ENCODE measurements around the gene TACC2. TPM values are rescaled to one million over a fixed set of nuclear protein-coding genes. Genes with fewer than 3 reads are reported as not detected.

Gene TACC2
- total RNA-seq, 1 donor from 2014 or later, result not detected

- no peak for DNase-seq
- Mint-ChIP-seq H3K27me3 (peaks cover 3% of the 10 kb centered on the region), H3K27ac (no peak overlapping the region), H3K36me3 (ENCODE audit: low read depth) (no peaks in the 10 kb centered on the region), H3K9me3 (no peaks in the 10 kb centered on the region), H3K4me3 (no peak overlapping the region), H3K4me1 (no peaks in the 10 kb centered on the region)
- intact Hi-C loops (cut with micrococcal nuclease), result no loop called here
These were observed 184.9 kb downstream of the TACC2 start for GRCh38 chr10:122173766-122174435.

- H3K4me1 Mint-ChIP-seq, result no peaks in the 10 kb centered on the region
- no peak overlapping the region for H3K27ac Mint-ChIP-seq
- no peak overlapping the region for H3K4me3 Mint-ChIP-seq
- DNase-seq, result no peak
- H3K27me3 Mint-ChIP-seq, result no peaks in the 10 kb centered on the region
- intact Hi-C loops (cut with micrococcal nuclease), result no loop called here
- no peaks in the 10 kb centered on the region for H3K9me3 Mint-ChIP-seq
- no peaks in the 10 kb centered on the region for H3K36me3 Mint-ChIP-seq (ENCODE audit: low read depth)
These were observed 187.6 kb downstream of the TACC2 start for GRCh38 chr10:122176232-122177213.

DNA sequence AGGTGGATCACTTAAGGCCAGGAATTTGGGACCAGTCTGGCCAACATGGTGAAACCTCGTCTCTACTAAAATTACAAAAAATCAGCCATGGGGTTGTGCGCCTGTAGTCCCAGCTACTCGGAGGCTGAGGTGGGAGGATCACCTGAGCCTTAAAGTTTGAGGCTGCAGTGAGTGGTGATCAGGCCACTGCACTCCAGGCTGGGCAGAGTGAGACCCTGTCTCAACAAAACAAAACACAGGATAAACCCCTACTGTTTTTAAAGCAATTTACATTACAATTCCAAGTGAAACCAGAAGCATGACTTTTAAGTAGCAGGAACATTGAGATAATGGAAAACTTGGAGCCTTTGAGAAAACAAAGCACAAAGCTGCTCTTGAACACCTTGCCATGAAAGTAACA, 189.7 kb downstream of the TACC2 start:
- Mint-ChIP-seq H3K4me1 (no peaks in the 10 kb centered on the region), H3K27me3 (no peaks in the 10 kb centered on the region), H3K4me3 (no peak overlapping the region), H3K36me3 (ENCODE audit: low read depth) (no peaks in the 10 kb centered on the region), H3K9me3 (no peaks in the 10 kb centered on the region), H3K27ac (no peak overlapping the region)
- DNase-seq, result no peak
- intact Hi-C loops (cut with micrococcal nuclease), result no loop called here

DNA sequence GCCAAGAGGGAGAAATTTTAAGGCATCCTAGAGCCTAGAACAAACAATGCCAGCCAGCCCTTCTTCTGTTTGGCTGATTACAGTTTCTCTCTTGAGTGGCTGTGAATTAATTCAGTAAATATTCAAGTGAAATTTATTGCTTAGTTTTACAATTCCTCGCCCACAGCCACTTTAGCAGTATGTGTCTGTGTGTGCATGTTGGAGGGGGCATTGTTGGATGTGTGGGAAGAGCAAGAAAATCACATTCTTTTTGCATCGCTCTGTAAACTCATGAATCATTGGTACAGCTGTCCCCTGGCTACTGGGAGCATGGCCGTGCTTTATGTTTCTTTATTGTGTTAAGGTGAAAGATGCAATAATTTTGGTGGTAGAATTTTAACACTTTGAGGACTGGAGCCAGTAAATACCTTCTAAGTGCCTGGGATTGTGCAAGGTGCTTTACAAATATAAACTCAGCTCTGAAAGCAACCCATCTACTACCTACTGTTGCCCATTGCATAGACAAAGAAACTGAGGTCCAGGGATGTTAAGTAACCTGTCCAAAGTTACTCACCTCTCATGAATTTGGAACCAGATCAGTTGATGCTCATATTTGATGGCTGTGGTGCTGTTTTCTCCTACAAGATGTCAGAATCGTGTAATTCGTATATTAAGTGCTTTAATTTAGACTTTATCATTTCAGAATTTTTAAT, 192.2 kb downstream of the TACC2 start:
- Mint-ChIP-seq H3K4me3 (no peak overlapping the region), H3K27ac (no peak overlapping the region), H3K4me1 (no peaks in the 10 kb centered on the region), H3K27me3 (no peaks in the 10 kb centered on the region), H3K9me3 (no peaks in the 10 kb centered on the region), H3K36me3 (ENCODE audit: low read depth) (no peaks in the 10 kb centered on the region)
- intact Hi-C loops (cut with micrococcal nuclease), result no loop called here
- DNase-seq, result no peak

- Mint-ChIP-seq H3K9me3 (no peaks in the 10 kb centered on the region), H3K27ac (no peak overlapping the region), H3K27me3 (no peaks in the 10 kb centered on the region), H3K4me1 (no peaks in the 10 kb centered on the region), H3K36me3 (ENCODE audit: low read depth) (no peaks in the 10 kb centered on the region), H3K4me3 (no peak overlapping the region)
- DNase-seq, result no peak
- intact Hi-C loops (cut with micrococcal nuclease), result no loop called here
These were observed 192.9 kb downstream of the TACC2 start for GRCh38 chr10:122181876-122182275.

- H3K4me3 Mint-ChIP-seq, result no peak overlapping the region
- no peaks in the 10 kb centered on the region for H3K27me3 Mint-ChIP-seq
- no peaks in the 10 kb centered on the region for H3K4me1 Mint-ChIP-seq
- no peaks in the 10 kb centered on the region for H3K36me3 Mint-ChIP-seq (ENCODE audit: low read depth)
- H3K27ac Mint-ChIP-seq, result no peak overlapping the region
- no peak for DNase-seq
- no peaks in the 10 kb centered on the region for H3K9me3 Mint-ChIP-seq
- intact Hi-C loops (cut with micrococcal nuclease), result no loop called here
These were observed 193.3 kb downstream of the TACC2 start for GRCh38 chr10:122182308-122182707.

GRCh38 chr10:122184254-122184653, 195.3 kb downstream of the TACC2 start:
- Mint-ChIP-seq H3K27ac (no peak overlapping the region), H3K27me3 (no peaks in the 10 kb centered on the region), H3K4me3 (no peak overlapping the region), H3K9me3 (no peaks in the 10 kb centered on the region), H3K4me1 (no peaks in the 10 kb centered on the region), H3K36me3 (ENCODE audit: low read depth) (no peaks in the 10 kb centered on the region)
- DNase-seq, result no peak
- intact Hi-C loops (cut with micrococcal nuclease), result no loop called here

DNA sequence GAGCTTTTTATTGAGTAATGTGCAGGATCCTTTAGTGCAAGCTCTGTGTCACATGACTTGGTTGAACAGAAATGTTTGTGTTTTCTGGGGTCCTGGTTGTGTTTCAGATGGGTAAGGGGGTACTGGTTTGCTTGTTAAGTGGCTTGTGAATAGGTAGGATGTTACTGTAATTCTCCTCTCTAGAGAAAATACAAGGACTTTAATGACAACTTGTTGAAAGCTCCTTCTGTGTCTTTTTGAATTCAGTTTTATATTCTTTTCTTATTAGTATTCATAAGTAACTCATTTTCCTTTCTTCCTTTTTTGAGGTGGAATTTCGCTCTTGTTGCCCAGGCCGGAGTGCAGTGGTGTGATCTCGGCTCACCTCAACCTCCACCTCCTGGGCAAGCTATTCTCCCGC, 196.7 kb downstream of the TACC2 start:
- DNase-seq, result no peak
- intact Hi-C loops (cut with micrococcal nuclease), result no loop called here
- no peaks in the 10 kb centered on the region for H3K9me3 Mint-ChIP-seq
- no peaks in the 10 kb centered on the region for H3K36me3 Mint-ChIP-seq (ENCODE audit: low read depth)
- no peaks in the 10 kb centered on the region for H3K27me3 Mint-ChIP-seq
- no peak overlapping the region for H3K4me3 Mint-ChIP-seq
- no peaks in the 10 kb centered on the region for H3K4me1 Mint-ChIP-seq
- no peak overlapping the region for H3K27ac Mint-ChIP-seq

DNA sequence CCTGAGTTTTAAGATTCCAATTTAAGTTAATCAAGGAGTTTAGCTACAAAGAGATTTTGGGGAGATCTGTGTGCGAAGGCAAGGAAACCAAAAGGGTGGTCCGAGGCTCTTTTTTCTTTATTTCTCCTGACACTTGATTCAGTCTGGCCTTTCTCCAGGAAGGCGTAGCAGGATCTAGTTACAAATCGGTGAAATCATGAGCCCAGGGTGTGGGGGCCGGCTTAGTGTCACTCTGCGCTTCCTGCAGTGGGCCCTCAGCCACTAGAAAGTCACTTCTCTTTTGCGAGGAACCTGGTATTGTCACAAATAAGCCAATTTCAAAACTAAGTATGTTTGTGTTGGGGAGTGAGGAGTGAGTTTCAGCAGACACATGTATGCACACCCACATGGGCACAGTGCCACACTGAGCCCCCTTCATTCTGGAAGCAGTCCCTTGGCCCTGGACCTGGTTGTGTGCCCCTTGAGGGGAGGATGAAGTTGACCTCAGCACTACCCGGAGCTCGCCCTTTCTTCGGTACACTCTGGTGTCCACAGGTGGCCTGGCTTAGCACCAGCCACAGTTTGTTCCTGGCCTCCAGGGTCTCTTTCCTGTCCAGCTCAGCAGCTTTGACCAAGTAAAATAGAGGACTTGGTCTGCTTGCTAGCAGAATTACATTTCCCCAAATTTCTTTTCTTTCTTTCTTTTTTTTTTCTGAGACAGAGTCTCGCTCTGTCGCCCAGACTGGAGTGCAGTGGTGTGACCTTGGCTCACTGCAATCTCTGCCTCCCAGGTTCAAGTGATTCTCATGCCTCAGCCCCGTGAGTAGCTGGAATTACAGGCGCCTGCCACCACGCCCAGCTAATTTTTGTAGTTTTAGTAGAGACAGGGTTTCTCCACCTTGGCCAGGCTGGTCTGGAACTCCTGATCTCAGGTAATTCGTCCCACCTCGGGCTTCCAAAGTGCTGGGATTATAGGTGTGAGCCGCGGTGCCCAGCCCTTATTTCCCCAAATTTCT, 198.2 kb downstream of the TACC2 start:
- Mint-ChIP-seq H3K36me3 (ENCODE audit: low read depth) (no peaks in the 10 kb centered on the region), H3K27ac (no peak overlapping the region), H3K4me1 (no peaks in the 10 kb centered on the region), H3K9me3 (no peaks in the 10 kb centered on the region), H3K27me3 (no peaks in the 10 kb centered on the region), H3K4me3 (no peak overlapping the region)
- intact Hi-C loops (cut with micrococcal nuclease), result no loop called here
- DNase-seq, result no peak

GRCh38 chr10:122188706-122189105, 199.7 kb downstream of the TACC2 start:
- no peak overlapping the region for H3K4me3 Mint-ChIP-seq
- H3K27ac Mint-ChIP-seq, result no peak overlapping the region
- no peak for DNase-seq
- no peaks in the 10 kb centered on the region for H3K9me3 Mint-ChIP-seq
- no peaks in the 10 kb centered on the region for H3K27me3 Mint-ChIP-seq
- H3K36me3 Mint-ChIP-seq (ENCODE audit: low read depth), result no peaks in the 10 kb centered on the region
- intact Hi-C loops (cut with micrococcal nuclease), result no loop called here
- no peaks in the 10 kb centered on the region for H3K4me1 Mint-ChIP-seq

DNA sequence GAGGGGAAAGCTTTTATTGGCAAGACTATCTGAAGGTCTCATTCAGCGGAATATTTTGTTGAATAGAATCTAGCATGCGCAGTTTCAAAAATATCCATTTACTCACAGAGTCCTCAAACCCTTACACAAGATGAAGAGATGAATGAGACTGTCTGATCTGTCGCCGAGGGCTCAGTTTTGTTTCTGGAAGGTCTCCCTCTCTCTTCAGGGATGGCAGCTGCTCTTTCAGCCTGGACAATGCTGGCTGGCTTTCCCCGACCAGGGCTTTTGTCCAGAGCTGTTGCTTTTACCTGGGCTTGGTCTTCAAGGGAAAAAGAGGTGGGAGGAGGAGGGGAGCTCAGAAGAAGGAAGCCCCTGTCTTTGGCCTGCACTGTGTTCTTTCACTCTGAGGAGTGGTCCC, 200.2 kb downstream of the TACC2 start:
- intact Hi-C loops (cut with micrococcal nuclease), result no loop called here
- no peak overlapping the region for H3K4me3 Mint-ChIP-seq
- no peaks in the 10 kb centered on the region for H3K36me3 Mint-ChIP-seq (ENCODE audit: low read depth)
- H3K27ac Mint-ChIP-seq, result no peak overlapping the region
- H3K9me3 Mint-ChIP-seq, result no peaks in the 10 kb centered on the region
- no peak for DNase-seq
- no peaks in the 10 kb centered on the region for H3K4me1 Mint-ChIP-seq
- no peaks in the 10 kb centered on the region for H3K27me3 Mint-ChIP-seq

DNA sequence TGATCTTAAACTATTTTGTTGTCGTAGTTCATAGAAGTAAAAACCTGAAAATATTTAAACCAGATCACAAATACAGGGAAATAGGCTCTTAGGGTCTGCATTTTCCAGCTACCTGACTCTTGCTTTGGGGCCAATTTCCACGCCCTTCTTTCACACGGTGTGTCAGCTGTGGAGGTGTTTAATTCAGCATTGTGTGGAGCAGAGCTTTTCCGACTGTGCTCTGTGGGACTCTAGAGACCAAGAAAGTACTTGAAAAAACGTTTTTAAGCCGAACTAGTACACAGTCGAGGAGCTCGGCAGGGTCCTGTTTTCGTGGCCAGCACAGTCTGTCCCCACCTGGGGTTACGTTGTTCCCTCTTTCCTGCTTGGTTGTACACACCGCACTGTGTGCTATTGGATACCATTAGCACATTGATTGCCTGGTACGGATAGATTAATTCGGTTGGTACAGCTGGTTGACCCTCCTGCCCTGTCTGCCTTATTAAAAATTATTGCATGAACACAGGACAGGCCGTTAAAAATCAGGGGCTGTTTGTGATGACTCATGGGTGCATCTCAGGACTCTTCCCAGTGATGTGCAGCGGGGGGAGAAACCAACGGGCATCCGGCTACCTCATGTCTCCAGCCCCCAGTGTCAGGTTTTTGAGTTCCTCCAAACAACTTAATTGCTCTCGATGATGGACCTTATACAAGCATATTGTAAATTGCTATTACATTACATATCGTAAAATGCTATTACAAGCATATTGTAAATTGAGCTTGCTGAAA, 201.4 kb downstream of the TACC2 start:
- Mint-ChIP-seq H3K4me1 (no peaks in the 10 kb centered on the region), H3K4me3 (no peak overlapping the region), H3K27me3 (no peaks in the 10 kb centered on the region), H3K9me3 (no peaks in the 10 kb centered on the region), H3K27ac (no peak overlapping the region), H3K36me3 (ENCODE audit: low read depth) (no peaks in the 10 kb centered on the region)
- intact Hi-C loops (cut with micrococcal nuclease), result no loop called here
- DNase-seq, result no peak

Data from activated CD4-positive, alpha-beta T cell treated with anti-CD3 and anti-CD28 coated beads, Interleukin-2, amount 10 ng/mL, durations not matched to agents 24 days and 14 days (primary cell).